Measurements from ENCODE around the gene TSPYL1.

Gene TSPYL1

DNA sequence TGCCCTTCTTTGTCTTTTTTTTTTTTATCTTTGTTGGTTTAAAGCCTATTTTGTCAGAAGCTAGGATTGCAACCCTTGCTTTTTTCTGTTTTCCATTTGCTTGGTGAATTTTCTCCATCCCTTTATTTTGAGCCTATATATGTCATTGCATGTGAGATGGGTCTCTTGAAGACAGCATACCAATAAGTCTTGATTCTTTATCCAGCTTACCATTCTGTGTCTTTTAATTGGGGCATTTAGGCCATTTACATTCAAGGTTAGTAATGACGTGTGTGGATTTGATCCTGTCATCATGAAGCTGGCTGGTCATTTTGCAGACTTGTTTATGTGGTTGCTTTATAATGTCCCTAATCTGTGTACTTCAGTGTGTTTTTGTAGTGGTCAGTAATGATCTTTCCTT lies 16.4 kb downstream of the TSPYL1 start:
- no peak for DNase-seq (ENCODE audit: low spot score)

DNA sequence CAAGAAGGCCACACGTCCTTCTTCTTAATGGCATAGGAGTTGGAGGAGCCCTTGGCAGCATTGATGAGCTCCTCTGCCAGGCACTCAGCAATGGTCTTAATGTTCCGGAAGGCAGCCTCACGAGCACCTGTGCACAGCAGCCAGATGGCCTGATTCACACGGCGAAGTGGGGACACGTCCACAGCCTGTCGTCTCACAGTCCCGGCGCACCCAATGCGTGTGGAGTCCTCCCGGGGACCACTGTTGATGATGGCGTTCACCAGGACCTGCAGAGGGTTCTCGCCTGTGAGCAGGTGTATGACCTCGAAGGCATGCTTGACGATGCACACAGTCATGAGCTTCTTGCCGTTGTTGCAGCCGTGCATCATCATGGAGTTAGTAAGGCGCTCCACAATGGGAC lies 21.2 kb downstream of the TSPYL1 start:
- DNase-seq (ENCODE audit: low spot score) = no peak

- no peak for DNase-seq (ENCODE audit: low spot score)
Measured at GRCh38 chr6:116256694-116257093, 23.0 kb downstream of the TSPYL1 start.

DNA sequence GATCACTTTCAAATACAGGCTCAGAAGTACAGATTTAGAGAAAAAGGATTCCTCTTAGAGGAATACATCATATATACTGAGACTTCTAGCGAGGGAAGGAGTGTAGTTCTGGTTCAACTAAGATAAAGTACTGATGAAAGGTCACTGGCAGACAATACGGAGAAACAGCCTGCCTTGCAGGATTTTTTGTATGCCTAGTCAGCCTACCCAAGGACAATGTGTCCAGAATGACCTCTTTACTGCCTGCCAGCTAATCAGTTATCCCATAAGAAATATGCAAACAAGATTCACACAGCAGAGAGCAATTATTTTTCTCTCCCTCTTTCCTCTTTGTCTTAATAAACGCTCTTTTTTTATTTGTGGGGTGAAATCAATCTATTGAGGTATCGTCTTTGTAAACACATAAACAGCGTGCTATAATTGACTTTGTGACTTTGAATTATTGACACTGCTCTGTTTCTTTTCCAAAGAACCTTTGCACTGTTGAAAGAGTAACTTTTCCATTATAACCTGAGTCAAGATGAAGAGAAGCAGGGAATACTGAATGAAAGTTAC lies 24.4 kb downstream of the TSPYL1 start:
- no peak for DNase-seq (ENCODE audit: low spot score)

- no peak for DNase-seq (ENCODE audit: low spot score)
Measured at GRCh38 chr6:116254297-116255056, 25.3 kb downstream of the TSPYL1 start.

DNA sequence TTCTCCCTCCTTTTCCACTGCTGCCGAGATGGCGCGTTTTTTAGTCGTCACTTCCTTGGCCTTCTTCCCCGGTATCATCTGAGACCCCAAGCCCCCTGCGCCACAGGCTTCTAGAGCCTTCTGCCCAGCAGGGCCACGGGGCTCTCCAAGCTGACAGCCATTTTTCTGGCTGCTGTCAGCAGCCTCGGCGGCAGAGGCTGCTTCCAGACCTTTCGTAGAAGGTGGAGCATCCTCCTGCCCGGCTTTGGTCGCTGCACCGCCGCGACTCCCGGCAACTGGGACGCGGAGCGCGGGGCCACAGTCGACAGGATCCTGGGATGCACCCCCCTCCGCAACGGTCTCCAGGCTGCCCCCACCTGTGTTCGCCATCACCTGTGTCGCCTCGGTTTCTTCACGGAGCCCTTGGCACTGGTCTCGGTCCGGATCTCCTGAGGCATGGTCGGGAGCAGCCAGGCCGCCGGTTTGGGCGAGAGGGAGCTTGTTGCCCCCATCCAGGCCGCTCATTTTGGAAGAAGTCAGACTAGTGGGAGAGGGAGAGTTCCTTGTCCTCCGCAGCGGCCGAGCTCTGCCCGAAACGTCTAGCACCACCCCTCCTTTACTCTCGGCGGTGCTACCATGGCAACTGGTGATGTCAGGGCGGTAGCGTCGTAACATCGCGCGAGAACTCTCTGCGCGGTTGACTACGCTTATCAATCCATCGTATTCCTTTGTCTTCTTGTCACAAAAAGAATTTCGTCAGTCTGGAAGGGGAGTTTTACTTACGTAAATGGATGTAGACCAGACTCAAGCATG lies 26.0 kb downstream of the TSPYL1 start, which contains the start of gene TSPYL4:
Gene TSPYL4 (minus strand): TSS at position 571 of the 792 bp plus-strand sequence. CDS start 67 bp downstream, at position 504.
- DNase-seq (ENCODE audit: low spot score) = peak; percentile 97

- DNase-seq (ENCODE audit: low spot score) = no peak
Measured at GRCh38 chr6:116253188-116253504, 26.6 kb downstream of the TSPYL1 start.

- no peak for DNase-seq (ENCODE audit: low spot score)
Measured at GRCh38 chr6:116251568-116252384, 28.0 kb downstream of the TSPYL1 start.

DNA sequence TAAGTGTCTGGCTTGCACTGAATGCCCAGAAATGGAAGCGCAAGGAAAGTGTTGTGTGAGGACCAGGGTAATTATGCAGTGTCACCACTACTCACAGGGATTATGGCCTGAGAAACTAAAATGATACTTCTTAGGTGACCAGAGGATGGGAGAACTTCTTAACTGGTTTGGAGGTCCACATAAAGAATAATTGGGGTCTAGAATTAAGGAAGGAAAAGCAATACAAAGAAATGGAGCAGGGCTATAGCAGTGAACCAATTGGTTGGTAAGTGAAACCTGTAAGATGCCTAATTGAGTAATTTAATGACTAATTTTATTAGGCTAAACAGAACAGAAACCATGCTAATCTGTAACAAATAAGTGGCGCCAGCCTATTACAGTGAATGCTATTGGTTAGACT lies 31.2 kb downstream of the TSPYL1 start:
- DNase-seq (ENCODE audit: low spot score) = no peak

- no peak for DNase-seq (ENCODE audit: low spot score)
Measured at GRCh38 chr6:116247285-116247684, 32.4 kb downstream of the TSPYL1 start.

DNA sequence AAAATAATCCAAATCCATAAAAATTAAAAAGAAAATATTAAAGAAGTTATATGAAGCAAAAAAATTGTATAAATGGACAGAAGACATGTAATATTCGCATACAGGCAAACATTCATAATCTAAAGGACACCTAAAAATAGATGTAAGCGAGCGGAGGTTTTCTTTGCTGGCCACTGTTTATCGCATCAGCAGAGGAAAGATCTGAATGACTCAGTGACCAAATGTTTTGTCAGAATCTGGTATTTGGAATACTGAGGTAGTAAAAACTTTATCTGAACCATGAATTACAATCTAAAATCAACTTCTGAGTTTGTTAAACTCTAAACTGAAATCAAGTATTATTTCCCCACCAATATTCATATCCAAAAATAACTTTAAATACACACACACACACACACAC lies 33.6 kb downstream of the TSPYL1 start:
- DNase-seq (ENCODE audit: low spot score) = no peak

DNA sequence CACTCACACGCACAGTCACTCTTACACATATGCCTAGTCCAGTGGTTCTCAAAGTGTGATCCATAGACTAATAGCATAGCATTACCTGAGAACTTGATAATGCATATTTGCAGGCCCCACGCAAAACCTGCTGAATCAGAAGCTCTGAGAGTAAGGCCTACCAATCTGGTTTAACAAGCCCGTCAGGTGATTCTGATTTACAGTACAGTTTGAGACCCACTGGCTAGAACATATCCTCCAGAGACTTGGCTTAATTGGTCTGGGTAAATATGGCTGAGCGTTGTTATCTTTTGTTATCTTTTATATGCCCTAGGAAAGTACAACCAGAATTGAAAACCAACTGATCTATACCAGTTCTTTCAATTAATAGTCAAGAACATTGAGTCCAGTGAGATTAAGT lies 35.4 kb downstream of the TSPYL1 start:
- no peak for DNase-seq (ENCODE audit: low spot score)

DNA sequence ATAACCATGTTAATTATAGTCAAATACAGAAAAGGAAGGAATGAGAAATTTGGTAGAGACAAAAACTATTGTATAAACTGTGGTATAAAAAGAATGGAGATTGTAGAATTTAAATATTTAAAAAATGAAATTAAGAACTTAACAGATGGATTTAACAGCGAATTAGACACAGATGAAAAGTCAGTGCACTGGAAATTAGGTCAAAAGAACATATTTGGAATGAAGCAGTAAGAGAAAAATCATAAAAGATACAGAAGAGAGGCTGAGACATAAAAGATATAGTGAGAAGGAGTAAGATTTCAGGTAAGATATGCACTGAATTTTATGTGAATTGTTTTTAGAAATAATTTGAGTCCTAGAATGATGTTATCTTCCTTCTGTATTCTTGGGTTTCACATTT lies 39.9 kb downstream of the TSPYL1 start:
- no peak for DNase-seq (ENCODE audit: low spot score)

GRCh38 chr6:116239256-116239655 lies 40.5 kb downstream of the TSPYL1 start:
- no peak for DNase-seq (ENCODE audit: low spot score)

GRCh38 chr6:116238083-116238482 lies 41.6 kb downstream of the TSPYL1 start:
- no peak for DNase-seq (ENCODE audit: low spot score)

DNA sequence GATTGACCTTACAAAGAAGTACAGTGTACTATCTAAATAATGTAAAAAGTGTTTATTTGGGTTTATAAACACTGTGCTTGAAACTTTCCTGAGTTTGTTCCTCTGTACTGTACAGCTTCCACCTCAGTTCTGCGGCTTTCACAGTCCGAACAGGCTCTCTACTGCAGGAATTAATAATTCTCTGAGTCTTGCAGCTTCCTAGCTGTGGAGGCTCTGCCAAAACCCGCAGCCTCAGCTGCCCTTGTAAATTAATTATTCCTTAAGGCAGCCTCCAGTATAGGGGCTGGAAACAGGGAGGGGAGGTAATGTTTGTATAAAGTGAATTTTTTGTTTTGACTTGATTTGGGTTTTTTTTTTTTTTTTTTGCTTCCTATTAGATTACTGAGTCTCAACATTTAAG lies 45.0 kb downstream of the TSPYL1 start:
- no peak for DNase-seq (ENCODE audit: low spot score)

DNA sequence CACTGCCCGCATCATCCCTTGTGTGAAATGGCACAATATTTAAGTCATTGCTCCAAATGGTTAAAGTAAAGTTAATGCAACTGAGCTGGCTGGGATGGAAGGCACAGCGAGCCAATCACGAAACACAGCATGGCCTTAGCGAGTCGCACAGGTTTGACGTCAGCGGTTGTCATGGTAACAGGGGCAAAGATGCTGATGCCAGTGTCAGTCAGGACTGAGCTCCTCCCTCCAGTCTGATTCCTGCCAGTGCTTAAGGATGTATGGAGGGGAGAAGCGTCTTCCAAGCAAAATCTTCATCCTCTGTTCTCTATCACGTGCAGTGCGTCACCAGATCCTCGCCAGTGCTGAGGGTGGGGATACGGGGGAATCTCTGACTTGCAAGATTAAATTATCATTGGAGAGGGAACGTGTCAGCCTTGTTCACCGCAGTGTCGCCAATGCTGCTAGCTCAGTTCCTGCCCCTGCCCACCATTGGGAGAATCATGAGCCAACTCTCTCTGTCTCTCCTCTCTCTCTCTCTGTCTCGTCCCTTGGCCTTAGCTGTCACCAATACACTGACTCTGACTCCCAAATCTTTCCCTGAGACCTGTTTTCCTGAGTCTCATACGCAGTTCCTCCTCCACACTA lies 50.3 kb downstream of the TSPYL1 start:
- peak; percentile 16 for DNase-seq (ENCODE audit: low spot score)

All from NAMALWA (cell line).